Measurements from ENCODE around the gene ANKFY1. TPM values are rescaled to one million over a fixed set of nuclear protein-coding genes. Genes with fewer than 3 reads are reported as not detected.

Gene ANKFY1
- total RNA-seq, 6 experiments from 2014 or later: 21.3 to 34.9 (median 29.5) TPM

DNA sequence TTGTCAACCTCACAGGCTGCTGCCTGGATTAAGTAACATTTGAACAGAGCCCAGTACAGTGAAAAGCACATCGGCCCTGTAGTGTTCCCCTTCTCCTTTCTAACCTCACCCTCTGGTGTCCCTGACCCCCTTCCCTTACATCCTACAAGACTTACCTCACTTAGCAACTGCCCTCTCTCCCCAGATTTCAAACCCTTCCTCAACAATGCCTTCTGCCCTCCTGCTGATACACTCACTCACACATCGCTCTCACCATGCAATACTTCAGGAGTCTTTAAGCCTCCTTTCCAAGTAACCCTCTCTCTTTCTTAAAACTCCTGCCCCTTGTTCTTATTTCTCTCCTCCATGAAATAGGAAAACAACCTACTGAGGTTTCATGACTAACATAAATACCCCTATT is 138.8 kb downstream of the ANKFY1 start:
- Histone ChIP-seq H3K4me1 (peaks cover 0 to 11% (median 4%) of the 10 kb centered on the region in 4 donors), H3K36me3 (peaks cover 0 to 28% (median 12%) of the 10 kb centered on the region in 4 donors), H3K27ac (no peak overlapping the region), H3K4me3 (no peak overlapping the region), H3K27me3 (no peaks in the 10 kb centered on the region), H3K9me3 (no peaks in the 10 kb centered on the region)
- intact Hi-C loops (cut with DNase I): no loop called here
- 81% methylated on average over 2 of the region's 2 CpGs for WGBS (ENCODE audit: insufficient coverage, low coverage, low lambda C conversion rate, missing lambda C conversion rate)
- ATAC-seq (peak in 2 of 4 donors; percentile 35 to 42), DNase-seq (no peak)
- TF ChIP-seq, protein P1, sequence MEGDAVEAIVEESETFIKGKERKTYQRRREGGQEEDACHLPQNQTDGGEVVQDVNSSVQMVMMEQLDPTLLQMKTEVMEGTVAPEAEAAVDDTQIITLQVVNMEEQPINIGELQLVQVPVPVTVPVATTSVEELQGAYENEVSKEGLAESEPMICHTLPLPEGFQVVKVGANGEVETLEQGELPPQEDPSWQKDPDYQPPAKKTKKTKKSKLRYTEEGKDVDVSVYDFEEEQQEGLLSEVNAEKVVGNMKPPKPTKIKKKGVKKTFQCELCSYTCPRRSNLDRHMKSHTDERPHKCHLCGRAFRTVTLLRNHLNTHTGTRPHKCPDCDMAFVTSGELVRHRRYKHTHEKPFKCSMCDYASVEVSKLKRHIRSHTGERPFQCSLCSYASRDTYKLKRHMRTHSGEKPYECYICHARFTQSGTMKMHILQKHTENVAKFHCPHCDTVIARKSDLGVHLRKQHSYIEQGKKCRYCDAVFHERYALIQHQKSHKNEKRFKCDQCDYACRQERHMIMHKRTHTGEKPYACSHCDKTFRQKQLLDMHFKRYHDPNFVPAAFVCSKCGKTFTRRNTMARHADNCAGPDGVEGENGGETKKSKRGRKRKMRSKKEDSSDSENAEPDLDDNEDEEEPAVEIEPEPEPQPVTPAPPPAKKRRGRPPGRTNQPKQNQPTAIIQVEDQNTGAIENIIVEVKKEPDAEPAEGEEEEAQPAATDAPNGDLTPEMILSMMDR (IDR thresholded peaks at IDR 0.05): no peak
- TF ChIP-seq POLR2A (IDR thresholded peaks at IDR 0.05): no peak

DNA sequence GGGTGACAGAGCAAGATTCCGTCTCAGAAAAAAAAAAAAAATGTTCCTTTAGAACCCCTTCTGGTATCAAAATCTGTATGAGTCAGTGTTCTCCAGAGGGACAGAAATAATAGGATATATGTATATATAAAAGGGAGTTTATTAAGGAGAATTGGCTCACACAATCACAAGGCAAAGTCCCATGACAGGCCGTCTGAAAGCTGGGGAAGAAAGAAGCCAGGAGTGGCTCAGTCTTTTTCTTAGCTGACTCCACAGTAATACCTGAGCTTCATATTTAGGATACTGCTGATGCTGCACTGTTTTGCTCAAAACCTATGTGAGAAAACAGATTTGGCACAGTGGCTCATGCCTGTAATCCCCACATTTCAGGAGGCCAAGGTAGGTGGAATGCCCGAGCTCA is 143.4 kb downstream of the ANKFY1 start:
- DNase-seq: no peak
- WGBS (ENCODE audit: insufficient coverage, low coverage, low lambda C conversion rate, missing lambda C conversion rate): 78% methylated on average over 2 of the region's 3 CpGs
- Histone ChIP-seq H3K36me3 (peaks cover 0 to 48% (median 17%) of the 10 kb centered on the region in 4 donors), H3K27me3 (no peaks in the 10 kb centered on the region), H3K4me3 (no peak overlapping the region), H3K9me3 (no peaks in the 10 kb centered on the region), H3K4me1 (peaks cover 0 to 11% (median 0%) of the 10 kb centered on the region in 4 donors), H3K27ac (no peak overlapping the region)
- intact Hi-C loops (cut with DNase I): no loop called here
- ATAC-seq: no peak
- TF ChIP-seq POLR2A (IDR thresholded peaks at IDR 0.05): no peak
- TF ChIP-seq, protein P1 (IDR thresholded peaks at IDR 0.05): no peak

DNA sequence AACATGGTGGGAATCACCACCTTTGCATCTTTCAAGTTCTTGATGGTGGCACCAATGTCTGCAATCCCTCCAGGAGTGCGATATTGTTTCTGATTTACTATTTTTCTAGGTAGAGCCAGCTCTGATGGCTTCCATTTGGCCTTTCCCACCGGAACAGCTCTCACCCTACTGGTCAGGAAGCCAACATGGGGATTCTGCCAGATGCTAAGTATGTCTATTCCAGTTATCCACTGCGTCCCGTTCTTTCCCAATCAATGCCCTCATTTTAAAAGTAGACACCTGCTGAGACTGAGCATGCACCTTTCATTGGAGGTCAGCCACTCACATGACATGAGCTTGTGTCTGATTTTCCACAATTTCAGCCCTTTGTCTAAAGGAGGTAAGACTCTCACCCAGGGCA is 144.5 kb downstream of the ANKFY1 start:
- WGBS (ENCODE audit: insufficient coverage, low coverage, low lambda C conversion rate, missing lambda C conversion rate): 58% methylated on average over 4 of the region's 4 CpGs
- TF ChIP-seq, protein P1 (IDR thresholded peaks at IDR 0.05): no peak
- TF ChIP-seq POLR2A (IDR thresholded peaks at IDR 0.05): no peak
- no peaks in the 10 kb centered on the region for H3K27me3 ChIP-seq
- no peak for DNase-seq
- H3K4me1 ChIP-seq: peaks cover 0 to 11% (median 0%) of the 10 kb centered on the region in 4 donors
- intact Hi-C loops (cut with DNase I): no loop called here
- H3K9me3 ChIP-seq: no peaks in the 10 kb centered on the region
- ATAC-seq: no peak
- peaks cover under 1 to 57% (median 20%) of the 10 kb centered on the region in 4 donors for H3K36me3 ChIP-seq
- H3K4me3 ChIP-seq: no peak overlapping the region
- H3K27ac ChIP-seq: no peak overlapping the region

DNA sequence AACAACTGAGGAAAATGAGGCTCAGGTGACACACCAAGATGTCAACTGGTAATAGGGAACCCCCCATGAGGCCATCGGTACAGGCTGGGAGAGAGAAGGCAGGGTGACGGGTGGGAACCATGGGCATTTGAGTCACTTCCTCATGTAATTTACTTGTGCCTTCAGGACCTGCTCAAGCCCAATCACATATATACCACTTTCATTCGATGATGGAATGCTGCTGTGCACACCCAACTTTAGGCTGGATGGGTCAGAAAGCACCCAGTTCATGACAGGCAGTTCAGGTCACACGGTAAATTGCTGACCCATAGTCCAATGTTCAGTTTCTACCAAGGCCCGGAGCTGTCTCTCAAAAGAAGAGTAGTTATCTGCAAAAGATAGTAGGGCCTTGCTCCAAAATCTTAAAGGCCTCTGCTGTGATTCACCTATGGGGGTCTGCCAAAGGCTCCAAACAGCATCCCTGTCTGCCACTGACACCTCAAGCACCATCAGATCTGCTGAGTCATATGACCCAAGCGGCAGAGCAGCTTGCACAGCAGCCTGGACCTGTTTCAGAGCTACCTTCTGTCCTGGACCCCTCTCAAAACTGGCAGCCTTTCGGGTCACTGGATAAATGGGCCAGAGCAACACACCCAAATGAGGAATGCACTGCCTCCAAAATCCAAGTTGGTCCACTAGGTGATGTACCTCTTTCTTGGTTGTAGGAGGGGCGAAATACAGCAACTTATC is 145.6 kb downstream of the ANKFY1 start:
- H3K9me3 ChIP-seq: no peaks in the 10 kb centered on the region
- intact Hi-C loops (cut with DNase I): no loop called here
- no peak for DNase-seq
- peak in 3 of 4 donors; percentile 47 to 73 (median 48) for ATAC-seq
- no peak overlapping the region for H3K27ac ChIP-seq
- peaks cover 0 to 11% (median 0%) of the 10 kb centered on the region in 4 donors for H3K4me1 ChIP-seq
- peaks cover 8 to 60% (median 25%) of the 10 kb centered on the region in 4 donors for H3K36me3 ChIP-seq
- TF ChIP-seq, protein P1 (IDR thresholded peaks at IDR 0.05): no peak
- no peak for TF ChIP-seq POLR2A (IDR thresholded peaks at IDR 0.05)
- 54% methylated on average over 3 of the region's 8 CpGs for WGBS (ENCODE audit: insufficient coverage, low coverage, low lambda C conversion rate, missing lambda C conversion rate)
- H3K27me3 ChIP-seq: no peaks in the 10 kb centered on the region
- no peak overlapping the region for H3K4me3 ChIP-seq
